HG02798 (cell line): ENCODE measurements around the gene THSD7B.
"Not testable (repeated sequence)": the region's sequence is repeated elsewhere in the genome, so short reads cannot be mapped to it uniquely, and the experiment has no call there.

ENCODE experiments used
- ATAC-seq: cut with Tn5 transposase; IDR thresholded peaks from one replicate; pipeline ENCODE4 v1.9.1; 2021; ENCODE audit warnings: mild to moderate bottlenecking; ENCODE audit not compliant: unreplicated experiment, poor library complexity

THSD7B gene

DNA sequence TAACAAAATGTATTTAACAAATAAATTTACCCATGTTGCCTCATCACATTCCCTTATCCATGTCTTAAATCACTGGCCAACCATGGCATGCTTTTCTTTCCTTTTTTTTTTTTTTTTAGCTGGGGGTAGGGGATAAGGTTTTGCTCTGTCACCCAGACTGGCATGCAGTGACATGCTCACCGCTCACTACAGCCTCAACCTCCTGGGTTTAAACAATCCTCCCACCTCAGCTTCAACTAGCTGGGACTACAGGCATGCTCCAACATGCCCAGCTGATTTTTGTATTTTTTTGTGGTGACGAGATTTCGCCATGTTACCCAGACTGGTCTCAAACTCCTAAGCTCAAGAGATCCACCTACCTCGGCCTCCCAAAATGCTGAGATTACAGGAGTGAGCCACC lies 266.4 kb downstream of the THSD7B start:
- ATAC-seq = no peak

DNA sequence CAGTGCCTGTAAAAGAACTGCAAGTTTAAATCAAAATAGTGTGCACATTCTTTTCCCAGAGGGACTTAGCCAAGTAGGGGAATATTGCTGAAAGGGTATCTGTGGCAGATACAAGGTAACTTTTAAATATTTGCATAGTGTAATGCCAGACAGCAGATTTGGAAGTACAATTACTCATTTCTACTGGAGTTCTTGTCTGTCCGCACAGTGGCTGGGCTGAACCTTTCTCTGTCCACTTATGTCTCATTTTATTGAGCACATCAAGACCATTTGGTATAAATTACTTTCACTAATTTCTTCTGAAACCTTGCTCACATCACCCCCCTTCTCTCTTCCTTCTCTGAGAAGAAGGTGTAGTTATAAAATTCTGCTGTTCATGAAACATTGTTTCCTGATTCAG lies 271.3 kb downstream of the THSD7B start:
- ATAC-seq = no peak

DNA sequence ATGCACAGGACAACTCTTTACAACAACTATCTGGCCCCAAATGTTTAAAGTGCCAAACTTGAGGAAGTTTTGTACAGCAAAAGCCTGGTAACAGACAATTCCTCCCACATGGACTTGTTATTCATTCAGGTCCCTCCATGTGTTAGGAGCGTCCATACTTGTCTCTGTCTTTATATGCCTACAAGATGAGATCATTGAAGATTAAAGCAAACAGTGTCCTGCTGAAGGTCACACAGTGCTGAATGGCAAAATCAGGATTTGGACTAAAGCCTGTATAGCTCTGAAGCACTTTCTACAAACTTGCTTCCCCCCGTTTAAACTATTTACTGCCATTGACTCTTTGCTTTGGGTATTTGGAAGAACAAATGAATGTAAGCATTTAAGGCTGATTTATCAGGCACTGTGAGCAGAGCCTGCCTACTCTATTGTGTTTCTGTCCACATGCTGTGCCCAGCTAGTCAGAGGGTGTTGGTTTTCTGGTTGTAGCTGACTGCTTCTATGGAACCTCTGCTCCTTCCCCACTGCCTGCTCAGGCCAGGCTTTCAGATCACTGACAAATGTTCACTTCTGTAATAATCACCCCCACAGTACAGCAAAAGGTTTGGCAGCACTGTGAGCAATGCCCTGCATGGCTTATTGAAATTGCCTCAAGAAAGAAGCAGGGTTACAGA lies 274.3 kb downstream of the THSD7B start:
- ATAC-seq = no peak

DNA sequence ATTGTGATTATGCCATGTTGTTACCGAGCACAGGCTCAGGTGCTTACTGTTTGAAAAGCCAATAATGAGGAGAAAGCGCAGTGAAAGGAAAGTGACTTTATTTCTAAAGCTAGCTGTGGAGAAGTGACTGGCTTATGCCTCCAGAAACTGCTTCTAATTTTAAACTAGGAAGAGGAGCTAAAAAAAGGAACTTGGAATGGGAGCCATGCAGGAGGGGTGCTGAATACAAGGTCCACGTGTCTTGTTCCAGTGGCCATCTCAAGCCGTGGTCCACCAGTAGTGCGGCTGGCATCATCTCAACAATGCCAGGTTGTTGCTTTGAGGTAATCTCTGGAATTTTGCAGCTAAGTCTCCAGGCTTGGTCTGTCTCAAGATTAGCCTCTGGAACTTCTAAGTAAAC lies 282.0 kb downstream of the THSD7B start:
- no peak for ATAC-seq

DNA sequence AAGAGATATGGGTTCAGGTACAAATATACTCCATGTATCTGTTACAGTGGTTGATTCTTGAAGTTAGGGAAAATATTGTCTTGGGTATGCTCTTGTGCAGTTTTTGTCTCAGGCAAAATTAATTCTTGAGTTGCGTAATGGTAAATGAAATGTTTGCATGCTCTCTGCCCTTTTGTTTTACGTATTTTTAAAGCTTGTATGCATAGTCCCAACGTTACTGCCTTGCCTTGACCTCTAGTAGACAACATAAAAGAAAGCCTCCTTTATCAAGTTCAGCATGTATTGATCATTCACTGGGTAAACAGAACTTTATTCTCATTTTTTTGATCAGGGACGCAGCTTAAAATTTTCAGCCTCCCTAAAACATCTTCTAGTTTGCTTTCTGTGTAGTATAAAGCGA lies 283.1 kb downstream of the THSD7B start:
- ATAC-seq = no peak

DNA sequence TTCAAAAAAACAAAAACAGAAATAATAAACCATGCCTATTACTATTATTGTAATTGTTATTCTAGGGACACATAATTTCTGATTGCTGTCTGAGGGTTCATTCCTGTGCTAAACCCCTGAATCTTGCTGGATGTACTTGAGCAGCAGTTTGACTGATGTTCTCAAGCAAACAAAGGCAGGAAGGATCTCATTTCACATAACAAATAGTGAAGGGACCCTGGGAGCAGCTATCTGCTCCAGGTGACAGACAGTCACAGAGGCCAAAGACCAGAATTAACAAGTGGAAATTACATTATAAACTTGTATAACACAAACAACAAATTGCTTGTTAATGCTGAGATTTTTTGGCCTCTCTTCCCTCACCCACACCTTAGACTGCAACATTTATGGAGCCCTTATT lies 284.2 kb downstream of the THSD7B start:
- ATAC-seq = no peak

DNA sequence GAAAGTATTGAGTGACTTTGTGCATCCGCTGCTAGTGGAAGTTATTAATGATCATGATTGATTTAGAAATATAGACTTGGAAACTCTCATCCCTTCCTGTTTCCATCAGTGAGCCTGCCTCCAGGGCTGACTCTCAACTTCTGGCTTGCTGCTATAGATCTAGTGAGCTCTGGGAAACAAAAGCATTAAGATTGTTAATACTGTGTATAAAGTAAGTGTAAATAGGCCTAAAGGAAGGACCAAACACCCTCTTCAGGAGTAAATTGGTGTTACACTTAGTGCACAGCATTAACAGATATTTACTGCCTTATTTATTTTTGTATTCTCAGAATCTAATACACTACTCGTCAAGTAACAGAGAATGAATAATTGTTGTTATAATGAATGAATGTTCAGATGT lies 285.6 kb downstream of the THSD7B start:
- no peak for ATAC-seq

DNA sequence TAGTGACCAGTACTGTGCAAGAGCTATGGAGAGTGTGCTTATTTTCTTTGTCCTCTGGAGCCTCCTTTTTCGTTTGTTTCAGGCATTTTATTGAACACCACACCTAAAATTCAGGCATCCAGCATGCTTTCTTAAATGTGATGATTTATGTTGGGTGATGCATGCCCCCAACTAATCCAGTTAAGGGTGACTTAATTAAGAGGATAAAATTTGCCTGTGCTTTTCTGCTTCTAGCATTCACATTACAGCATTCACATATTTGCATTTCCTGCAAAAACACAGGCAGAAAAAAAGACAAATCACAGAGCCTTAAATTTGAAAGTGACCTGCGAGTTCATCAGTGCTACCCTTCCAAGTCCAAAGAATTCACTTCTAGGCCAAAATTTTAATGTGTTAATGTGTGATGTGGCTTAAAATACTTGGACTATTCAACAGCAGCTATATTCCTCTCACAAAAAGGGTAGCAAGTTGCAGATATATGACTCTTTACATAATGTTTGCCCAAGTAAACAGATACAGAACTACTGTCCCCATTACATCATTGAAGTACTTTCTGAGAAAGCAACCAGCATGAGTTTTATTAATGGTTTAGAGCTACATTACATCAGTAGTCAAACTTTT lies 286.5 kb downstream of the THSD7B start:
- no peak for ATAC-seq

DNA sequence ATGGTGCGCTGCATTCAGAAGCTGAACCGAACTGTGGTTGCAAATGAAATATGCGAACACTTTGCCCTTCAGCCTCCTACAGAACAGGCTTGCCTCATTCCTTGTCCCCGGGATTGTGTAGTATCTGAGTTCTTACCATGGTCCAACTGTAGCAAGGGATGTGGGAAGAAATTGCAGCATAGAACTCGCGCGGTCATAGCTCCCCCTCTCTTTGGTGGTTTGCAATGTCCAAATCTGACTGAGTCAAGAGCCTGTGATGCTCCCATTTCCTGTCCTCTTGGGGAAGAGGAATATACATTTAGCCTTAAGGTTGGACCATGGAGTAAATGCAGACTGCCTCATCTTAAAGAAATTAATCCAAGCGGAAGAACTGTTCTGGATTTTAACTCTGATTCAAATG lies 291.4 kb downstream of the THSD7B start:
- no peak for ATAC-seq

DNA sequence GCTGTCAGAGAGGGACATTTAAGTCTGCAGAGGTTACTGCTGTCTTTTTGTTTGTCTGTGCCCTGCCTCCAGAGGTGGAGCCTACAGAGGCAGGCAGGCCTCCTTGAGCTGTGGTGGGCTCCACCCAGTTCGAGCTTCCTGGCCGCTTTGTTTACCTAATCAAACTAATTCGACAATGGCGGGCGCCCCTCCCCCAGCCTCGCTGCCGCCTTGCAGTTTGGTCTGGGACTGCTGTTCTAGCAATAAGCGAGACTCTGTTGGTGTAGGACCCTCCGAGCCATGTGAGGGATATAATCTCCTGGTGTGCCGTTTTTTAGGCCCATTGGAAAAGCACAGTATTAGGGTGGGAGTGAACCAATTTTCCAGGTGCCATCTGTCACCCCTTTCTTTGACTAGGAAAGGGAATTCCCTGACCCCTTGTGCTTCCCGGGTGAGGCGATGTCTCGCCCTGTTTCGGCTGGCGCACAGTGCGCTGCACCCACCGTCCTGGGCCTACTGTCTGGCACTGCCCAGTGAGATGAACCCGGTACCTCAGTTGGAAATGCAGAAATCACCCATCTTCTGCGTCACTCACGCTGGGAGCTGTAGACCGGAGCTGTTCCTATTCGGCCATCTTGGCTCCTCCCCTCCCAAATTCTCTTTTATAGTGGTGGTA lies 310.9 kb downstream of the THSD7B start:
- not testable (repeated sequence) for ATAC-seq

DNA sequence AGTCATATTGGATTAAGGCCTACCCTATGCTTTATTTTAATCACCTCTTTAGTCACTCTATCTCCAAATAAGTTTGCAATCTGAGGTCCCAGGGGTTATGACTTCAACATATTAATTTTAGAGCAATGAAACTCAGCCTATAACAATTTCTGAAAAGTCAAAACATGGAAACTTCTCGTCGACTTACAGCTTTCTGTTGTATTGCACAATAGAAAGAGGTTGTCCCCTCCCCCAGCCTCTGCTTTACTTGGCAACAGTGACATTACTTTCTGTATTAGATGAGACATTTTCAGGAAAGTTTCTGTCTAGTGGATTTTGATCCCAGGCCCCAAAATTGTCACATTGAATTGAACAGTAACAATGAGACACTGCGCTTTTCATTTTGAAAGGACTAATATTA lies 326.4 kb downstream of the THSD7B start:
- ATAC-seq = no peak

DNA sequence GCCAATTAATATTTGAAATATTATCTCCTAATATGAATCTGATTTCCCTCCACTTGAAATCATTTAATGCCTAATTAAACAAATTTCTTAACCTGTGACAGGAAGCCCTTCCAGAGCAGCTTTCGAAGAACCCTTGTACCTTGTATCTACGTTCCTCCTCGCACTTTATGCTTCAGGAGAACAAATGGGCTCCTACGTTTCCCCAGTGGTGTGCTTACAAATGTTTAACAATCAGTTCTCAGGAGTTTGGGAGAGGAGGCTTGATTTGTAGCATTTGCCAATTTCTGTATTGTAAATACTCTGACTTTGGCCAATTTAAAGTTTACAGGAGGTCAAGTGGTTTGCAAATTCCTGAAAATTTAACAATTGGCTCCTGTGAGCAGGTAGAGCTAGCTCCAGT lies 327.8 kb downstream of the THSD7B start:
- no peak for ATAC-seq

DNA sequence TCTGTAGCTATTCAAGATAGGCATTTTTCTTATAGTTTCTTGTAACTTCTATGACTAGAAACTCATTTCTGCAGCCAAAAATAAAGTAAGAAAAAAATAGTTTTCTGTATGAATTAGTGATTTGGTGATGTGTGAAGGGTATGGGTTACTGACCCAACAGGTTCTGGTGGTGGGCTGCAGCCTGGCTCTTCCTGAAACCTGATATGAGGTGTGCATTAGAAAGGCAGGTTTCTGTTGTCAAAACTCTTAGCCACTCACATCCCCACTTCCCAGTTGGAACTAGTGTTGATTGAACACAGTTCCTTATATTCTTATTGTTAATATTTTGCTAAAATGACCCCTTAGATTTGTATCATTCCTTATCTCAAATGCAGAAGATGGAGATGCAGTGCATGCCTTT lies 330.8 kb downstream of the THSD7B start:
- no peak for ATAC-seq

DNA sequence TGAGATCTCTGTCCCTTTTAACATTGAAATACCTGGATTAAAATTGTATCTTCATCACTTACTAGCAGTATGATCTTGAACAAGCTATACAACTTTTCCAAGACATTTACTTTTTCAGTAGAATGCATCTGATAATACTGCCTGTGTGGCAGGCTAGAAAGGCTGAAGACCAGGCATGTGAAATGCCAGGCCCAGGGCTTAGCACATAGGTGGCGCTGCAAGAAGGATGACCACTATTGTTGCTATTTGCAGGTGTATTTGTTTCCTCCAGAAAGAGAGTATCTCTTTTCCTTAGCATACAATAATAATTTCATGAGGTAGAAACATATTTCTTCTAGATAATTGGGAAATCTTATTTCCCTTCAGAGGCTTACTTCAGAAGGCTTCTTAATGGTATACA lies 331.3 kb downstream of the THSD7B start:
- no peak for ATAC-seq

DNA sequence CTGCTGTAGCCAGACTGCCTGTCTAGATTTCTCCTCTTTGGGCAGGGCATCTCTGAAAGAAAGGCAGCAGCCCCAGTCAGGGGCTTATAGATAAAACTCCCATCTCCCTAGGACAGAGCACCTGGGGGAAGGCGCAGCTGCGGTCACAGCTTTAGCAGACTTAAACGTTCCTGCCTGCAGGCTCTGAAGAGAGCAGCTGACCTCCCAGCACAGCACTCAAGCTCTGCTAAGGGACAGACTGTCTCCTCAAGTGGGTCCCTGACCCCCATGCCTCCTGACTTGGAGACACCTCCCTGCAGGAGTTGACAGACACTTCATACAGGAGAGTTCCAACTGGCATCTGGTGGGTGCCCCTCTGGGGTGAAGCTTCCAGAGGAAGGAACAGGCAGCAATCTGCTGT lies 336.5 kb downstream of the THSD7B start:
- not testable (repeated sequence) for ATAC-seq

DNA sequence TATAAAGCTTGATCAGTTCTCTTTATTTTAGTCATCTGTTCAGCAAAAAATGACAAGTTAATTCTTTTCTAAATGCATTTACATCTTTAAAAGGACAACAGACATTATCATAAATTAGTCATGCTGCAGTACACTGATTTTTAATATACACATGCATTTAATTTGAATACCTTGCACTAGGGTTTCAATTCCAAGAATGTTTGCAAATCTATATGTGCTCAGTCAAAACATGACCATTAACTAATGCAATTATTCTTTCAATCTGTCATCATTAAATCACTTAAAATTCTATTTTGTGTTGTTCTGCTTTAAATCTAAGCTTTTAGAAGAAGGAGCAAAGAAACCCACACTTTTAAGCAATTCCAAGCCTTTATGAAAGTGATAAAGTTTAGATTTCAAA lies 342.6 kb downstream of the THSD7B start:
- no peak for ATAC-seq

DNA sequence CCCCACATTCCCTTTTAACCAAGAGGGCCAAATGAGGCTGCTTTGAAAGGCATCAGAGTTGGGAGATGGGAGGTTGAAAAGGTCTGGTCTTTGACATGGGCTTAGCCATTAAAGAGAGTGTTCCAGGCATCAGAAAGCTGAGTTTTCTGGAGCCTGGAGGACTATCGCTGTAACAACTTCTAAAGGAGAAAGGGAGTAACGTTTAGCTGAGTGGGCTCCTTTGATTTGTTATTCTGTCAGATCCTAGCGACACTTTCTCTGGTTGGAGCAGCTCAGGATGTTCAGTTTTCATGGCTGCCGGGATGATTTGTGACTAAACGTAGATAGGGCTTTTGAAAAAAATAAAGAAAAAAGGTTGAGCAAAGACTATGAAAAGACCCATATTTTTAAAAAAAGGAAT lies 346.6 kb downstream of the THSD7B start:
- no peak for ATAC-seq

DNA sequence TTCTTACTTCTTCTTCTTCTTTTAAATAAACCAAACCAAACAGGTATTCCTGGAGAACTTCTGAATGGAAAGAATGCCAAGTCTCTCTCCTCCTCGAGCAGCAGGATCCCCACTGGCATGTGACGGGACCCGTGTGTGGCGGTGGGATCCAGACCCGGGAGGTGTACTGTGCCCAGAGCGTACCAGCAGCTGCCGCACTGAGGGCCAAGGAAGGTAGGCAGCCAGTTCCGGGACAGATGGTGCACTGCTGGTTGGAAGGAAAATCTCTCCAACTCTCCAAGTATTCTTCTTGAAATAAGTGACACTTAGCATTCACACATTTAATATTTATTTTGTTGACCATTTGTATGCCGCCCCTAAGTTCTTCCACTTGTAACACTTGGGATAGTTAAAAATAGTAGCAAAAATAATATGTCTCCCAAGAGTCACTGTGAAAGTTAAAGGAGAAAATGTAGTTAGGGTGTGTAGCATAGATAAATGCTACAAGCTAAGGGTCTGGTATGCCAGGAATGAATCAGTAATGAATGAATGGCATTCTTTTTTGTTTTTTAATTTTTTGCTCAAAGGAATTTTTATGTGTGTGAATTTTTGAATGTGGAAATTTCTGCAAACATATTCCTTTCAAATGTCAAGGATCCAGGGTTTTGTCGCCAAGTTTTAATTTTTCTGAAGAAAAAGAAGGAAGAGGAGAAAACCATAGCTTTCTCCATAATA lies 349.9 kb downstream of the THSD7B start:
- no peak for ATAC-seq

DNA sequence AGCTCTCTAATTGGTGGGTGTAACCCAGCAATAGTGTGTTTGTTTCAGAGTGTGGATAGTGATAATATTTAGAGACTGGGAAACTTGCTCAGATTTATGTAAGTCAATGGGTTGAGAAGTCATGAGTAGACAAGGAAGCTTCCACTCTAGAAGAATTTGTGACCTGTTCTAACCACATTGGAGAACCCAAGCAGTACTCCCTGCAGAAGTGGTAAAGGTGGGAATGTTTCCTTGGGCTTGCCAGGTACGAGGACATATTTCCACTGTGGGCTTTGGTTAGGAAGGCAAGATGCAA lies 350.4 kb downstream of the THSD7B start:
- no peak for ATAC-seq

DNA sequence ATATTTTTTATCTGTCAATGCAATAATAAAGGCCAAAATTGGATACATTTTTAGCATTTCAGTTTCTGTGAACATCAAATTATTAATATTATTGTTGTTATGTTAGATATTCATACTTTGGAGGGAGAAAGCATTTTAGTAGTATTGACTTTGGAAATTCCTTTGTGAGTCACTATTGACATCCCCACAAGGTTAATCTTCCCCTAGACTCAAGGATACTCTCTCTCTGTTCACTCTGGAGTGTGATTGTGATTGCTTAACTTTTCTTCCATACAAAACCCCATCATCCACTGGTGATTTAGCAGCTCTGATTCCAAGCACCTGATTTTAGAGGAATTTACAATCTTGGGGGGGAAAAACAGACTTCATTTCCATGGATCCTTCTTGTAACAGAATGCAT lies 352.0 kb downstream of the THSD7B start:
- ATAC-seq = no peak

DNA sequence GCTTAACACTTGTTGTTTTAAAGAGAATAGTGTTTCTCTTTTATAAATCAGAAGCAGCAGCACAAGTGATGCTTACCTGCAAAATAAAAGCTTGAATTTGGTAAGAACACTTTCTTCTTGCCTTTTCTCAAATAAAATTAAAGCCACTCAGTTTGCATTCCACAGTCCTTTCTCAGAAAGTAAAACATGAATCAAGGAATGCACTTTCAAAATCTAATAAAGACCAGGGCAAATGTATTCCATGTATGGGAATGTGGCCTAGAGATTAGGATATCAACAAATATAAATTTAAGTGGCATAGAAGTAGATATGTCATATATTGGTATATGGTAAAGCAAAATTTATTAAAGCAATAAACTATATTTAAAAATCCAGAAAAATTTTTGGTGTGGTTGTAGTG lies 352.8 kb downstream of the THSD7B start:
- ATAC-seq = no peak

DNA sequence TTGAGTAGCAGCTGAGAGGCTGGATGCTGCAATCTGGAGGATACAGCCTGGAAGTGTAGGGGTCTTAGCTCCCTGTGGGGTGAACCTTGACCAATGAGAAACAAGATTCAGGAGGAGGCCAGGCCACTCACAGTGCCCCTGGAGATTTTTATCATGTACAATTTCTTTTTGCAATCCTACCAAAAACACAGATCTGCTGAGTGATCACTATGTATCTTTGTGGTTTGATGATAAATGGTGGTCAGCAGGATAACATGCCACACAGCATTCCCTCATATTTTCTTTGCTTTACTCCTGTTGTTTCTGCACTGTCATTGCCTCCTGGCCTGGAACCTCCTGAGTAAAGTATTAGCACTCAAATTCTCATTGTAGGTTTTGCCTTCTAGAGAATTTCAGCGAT lies 357.9 kb downstream of the THSD7B start:
- no peak for ATAC-seq
